HEK293 (cell line): Measurements from ENCODE around the gene PSMB11.

Experiments
- BCL11B ChIP-seq: fragments of 450-650 bp; formaldehyde crosslinking; IDR thresholded peaks from 2 replicates; pipeline ENCODE4 v1.5.1; 2016; ENCODE audit warnings: low read depth, missing biosample characterization, missing genetic modification characterization
- KLF16 ChIP-seq: fragments of 450-650 bp; formaldehyde crosslinking; IDR thresholded peaks from 2 replicates; pipeline ENCODE4 v1.5.1; 2017; ENCODE audit warnings: missing biosample characterization, missing genetic modification characterization
- KLF7 ChIP-seq: fragments of 450-650 bp; formaldehyde crosslinking; IDR thresholded peaks from 2 replicates; pipeline ENCODE4 v1.5.1; 2016; ENCODE audit warnings: missing biosample characterization, missing genetic modification characterization, borderline replicate concordance
- KLF9 ChIP-seq: fragments of 450-650 bp; formaldehyde crosslinking; IDR thresholded peaks from 2 replicates; pipeline ENCODE4 v1.5.1; 2016; ENCODE audit warnings: missing biosample characterization, missing genetic modification characterization, low read depth
- OSR2 ChIP-seq: fragments of 450-650 bp; formaldehyde crosslinking; IDR thresholded peaks from 2 replicates; pipeline ENCODE4 v1.5.1; 2016; ENCODE audit warnings: missing biosample characterization, missing genetic modification characterization
- SALL2 ChIP-seq: fragments of 450-650 bp; formaldehyde crosslinking; IDR thresholded peaks from 2 replicates; pipeline ENCODE4 v1.5.0; 2017; ENCODE audit warnings: missing biosample characterization, mild to moderate bottlenecking, missing genetic modification characterization, borderline replicate concordance
- SCRT2 ChIP-seq: fragments of 450-650 bp; formaldehyde crosslinking; IDR thresholded peaks from 2 replicates; pipeline ENCODE4 v1.5.1; 2016; ENCODE audit warnings: missing biosample characterization, missing genetic modification characterization
- SP7 ChIP-seq: fragments of 450-650 bp; formaldehyde crosslinking; IDR thresholded peaks from 2 replicates; pipeline ENCODE4 v1.5.1; 2016; ENCODE audit warnings: missing biosample characterization, missing genetic modification characterization
- TCF7L2 ChIP-seq: IDR thresholded peaks from 2 replicates; pipeline ENCODE4 v1.6.1; 2011; ENCODE audit warnings: low read depth, mild to moderate bottlenecking, inconsistent platforms, low read length, moderate library complexity, borderline replicate concordance
- WT1 ChIP-seq: fragments of 450-650 bp; formaldehyde crosslinking; IDR thresholded peaks from 2 replicates; pipeline ENCODE4 v1.5.1; 2016; ENCODE audit warnings: missing biosample characterization, missing genetic modification characterization
- YY1 ChIP-seq: fragments of 450-650 bp; formaldehyde crosslinking; IDR thresholded peaks from 2 replicates; pipeline ENCODE4 v1.5.1; 2018; ENCODE audit warnings: missing biosample characterization, missing genetic modification characterization
- ZBTB49 ChIP-seq: fragments of 450-650 bp; formaldehyde crosslinking; IDR thresholded peaks from 2 replicates; pipeline ENCODE4 v1.5.1; 2016; ENCODE audit warnings: missing biosample characterization, missing genetic modification characterization, low read depth
- ZFP37 ChIP-seq: fragments of 450-650 bp; formaldehyde crosslinking; IDR thresholded peaks from 2 replicates; pipeline ENCODE4 v1.5.1; 2016; ENCODE audit warnings: missing biosample characterization, missing genetic modification characterization
- ZNF138 ChIP-seq: fragments of 450-650 bp; formaldehyde crosslinking; IDR thresholded peaks from 2 replicates; pipeline ENCODE4 v1.5.1; 2016; ENCODE audit warnings: missing biosample characterization, missing genetic modification characterization, borderline replicate concordance
- ZNF155 ChIP-seq: fragments of 450-650 bp; formaldehyde crosslinking; IDR thresholded peaks from 2 replicates; pipeline ENCODE4 v1.5.1; 2016; ENCODE audit warnings: missing biosample characterization, missing genetic modification characterization
- ZNF16 ChIP-seq: fragments of 450-650 bp; formaldehyde crosslinking; IDR thresholded peaks from 2 replicates; pipeline ENCODE4 v1.5.1; 2016; ENCODE audit warnings: low read depth, missing biosample characterization, missing genetic modification characterization
- ZNF174 ChIP-seq: fragments of 450-650 bp; formaldehyde crosslinking; IDR thresholded peaks from 2 replicates; pipeline ENCODE4 v1.5.0; 2017; ENCODE audit warnings: missing biosample characterization, mild to moderate bottlenecking, missing genetic modification characterization
- ZNF19 ChIP-seq: fragments of 450-650 bp; formaldehyde crosslinking; IDR thresholded peaks from 2 replicates; pipeline ENCODE4; 2016; ENCODE audit warnings: missing biosample characterization, missing genetic modification characterization, low read depth
- ZNF221 ChIP-seq: fragments of 450-650 bp; formaldehyde crosslinking; IDR thresholded peaks from 2 replicates; pipeline ENCODE4 v1.5.1; 2017; ENCODE audit warnings: missing biosample characterization, missing genetic modification characterization, borderline replicate concordance
- ZNF26 ChIP-seq: fragments of 450-650 bp; formaldehyde crosslinking; IDR thresholded peaks from 2 replicates; pipeline ENCODE4 v1.5.1; 2016; ENCODE audit warnings: missing biosample characterization, missing genetic modification characterization
- ZNF366 ChIP-seq: fragments of 450-650 bp; formaldehyde crosslinking; conservative IDR thresholded peaks from 2 replicates; pipeline ENCODE4 v1.5.1; 2016; ENCODE audit warnings: missing biosample characterization, missing genetic modification characterization
- ZNF391 ChIP-seq: fragments of 450-650 bp; formaldehyde crosslinking; IDR thresholded peaks from 2 replicates; pipeline ENCODE4 v1.5.1; 2016; ENCODE audit warnings: low read depth, missing biosample characterization, missing genetic modification characterization, borderline replicate concordance
- ZNF473 ChIP-seq: fragments of 450-650 bp; formaldehyde crosslinking; IDR thresholded peaks from 2 replicates; pipeline ENCODE4 v1.5.1; 2017; ENCODE audit warnings: missing biosample characterization, missing genetic modification characterization
- ZNF510 ChIP-seq: fragments of 450-650 bp; formaldehyde crosslinking; IDR thresholded peaks from 2 replicates; pipeline ENCODE4 v1.5.1; 2018; ENCODE audit warnings: mild to moderate bottlenecking, missing genetic modification characterization, missing biosample characterization; ENCODE audit not compliant: insufficient replicate concordance
- ZNF560 ChIP-seq: fragments of 450-650 bp; formaldehyde crosslinking; IDR thresholded peaks from 2 replicates; pipeline ENCODE4 v1.5.1; 2017; ENCODE audit warnings: missing biosample characterization, missing genetic modification characterization, borderline replicate concordance
- ZNF707 ChIP-seq: fragments of 450-650 bp; formaldehyde crosslinking; IDR thresholded peaks from 2 replicates; pipeline ENCODE4 v1.5.1; 2016; ENCODE audit warnings: missing biosample characterization, missing genetic modification characterization
- ZNF747 ChIP-seq: fragments of 450-650 bp; formaldehyde crosslinking; IDR thresholded peaks from 2 replicates; pipeline ENCODE4 v1.5.1; 2016; ENCODE audit warnings: missing biosample characterization, missing genetic modification characterization
- ZNF768 ChIP-seq: fragments of 450-650 bp; formaldehyde crosslinking; IDR thresholded peaks from 2 replicates; pipeline ENCODE4 v1.5.1; 2018; ENCODE audit warnings: missing biosample characterization, mild to moderate bottlenecking, missing genetic modification characterization
- ZXDB ChIP-seq: fragments of 450-650 bp; formaldehyde crosslinking; IDR thresholded peaks from 2 replicates; pipeline ENCODE4 v1.5.1; 2016; ENCODE audit warnings: missing biosample characterization, missing genetic modification characterization
- TF ChIP-seq, protein P1 (sequence below): fragments of 450-650 bp; formaldehyde crosslinking; IDR thresholded peaks from 2 replicates; pipeline ENCODE4 v1.5.1; 2016; ENCODE audit warnings: missing biosample characterization, missing genetic modification characterization
- TF ChIP-seq, protein P2 (sequence below): fragments of 450-650 bp; formaldehyde crosslinking; IDR thresholded peaks from 2 replicates; pipeline ENCODE4 v1.5.1; 2017; ENCODE audit warnings: missing biosample characterization, missing genetic modification characterization
- TF ChIP-seq, protein P3 (sequence below): fragments of 450-650 bp; formaldehyde crosslinking; IDR thresholded peaks from 2 replicates; pipeline ENCODE4 v1.5.1; 2016; ENCODE audit warnings: missing biosample characterization, missing genetic modification characterization

PSMB11 gene

GRCh38 chr14:22996768-22997654, 45.0 kb upstream of the PSMB11 start (continued):
- TF ChIP-seq ZNF221 (no peak), ZNF138 (tag by site-specific recombination) (no peak), ZNF16 (no peak), TCF7L2 (no peak), ZFP37 (tag by site-specific recombination) (no peak), ZXDB (tag by site-specific recombination) (peak; percentile 62), KLF16 (tag by site-specific recombination) (peak; percentile 74), ZBTB49 (tag by site-specific recombination) (no peak), ZNF560 (tag by site-specific recombination) (no peak), ZNF391 (tag by site-specific recombination) (no peak), ZNF768 (tag by site-specific recombination) (no peak), KLF7 (no peak), BCL11B (0 out of 2 replicates have a peak, but pooled peaks have one; percentile 80), OSR2 (tag by site-specific recombination) (no peak), SALL2 (tag by site-specific recombination) (0 out of 2 replicates have a peak, but pooled peaks have one; percentile 51), KLF9 (tag by site-specific recombination) (no peak), YY1 (no peak), ZNF707 (no peak), ZNF174 (tag by site-specific recombination) (no peak), SCRT2 (tag by site-specific recombination) (peak; percentile 70), ZNF155 (0 out of 2 replicates have a peak, but pooled peaks have one; percentile 56), ZNF510 (tag by site-specific recombination) (no peak), ZNF366 (tag by site-specific recombination) (peak; percentile 72), ZNF473 (no peak), SP7 (tag by site-specific recombination) (peak; percentile 49; the same call in 1 of the 2 replicates), ZNF26 (tag by site-specific recombination) (no peak), WT1 (tag by site-specific recombination) (peak; percentile 79), ZNF19 (tag by site-specific recombination) (no peak), ZNF747 (tag by site-specific recombination) (no peak)
- TF ChIP-seq, protein P1, sequence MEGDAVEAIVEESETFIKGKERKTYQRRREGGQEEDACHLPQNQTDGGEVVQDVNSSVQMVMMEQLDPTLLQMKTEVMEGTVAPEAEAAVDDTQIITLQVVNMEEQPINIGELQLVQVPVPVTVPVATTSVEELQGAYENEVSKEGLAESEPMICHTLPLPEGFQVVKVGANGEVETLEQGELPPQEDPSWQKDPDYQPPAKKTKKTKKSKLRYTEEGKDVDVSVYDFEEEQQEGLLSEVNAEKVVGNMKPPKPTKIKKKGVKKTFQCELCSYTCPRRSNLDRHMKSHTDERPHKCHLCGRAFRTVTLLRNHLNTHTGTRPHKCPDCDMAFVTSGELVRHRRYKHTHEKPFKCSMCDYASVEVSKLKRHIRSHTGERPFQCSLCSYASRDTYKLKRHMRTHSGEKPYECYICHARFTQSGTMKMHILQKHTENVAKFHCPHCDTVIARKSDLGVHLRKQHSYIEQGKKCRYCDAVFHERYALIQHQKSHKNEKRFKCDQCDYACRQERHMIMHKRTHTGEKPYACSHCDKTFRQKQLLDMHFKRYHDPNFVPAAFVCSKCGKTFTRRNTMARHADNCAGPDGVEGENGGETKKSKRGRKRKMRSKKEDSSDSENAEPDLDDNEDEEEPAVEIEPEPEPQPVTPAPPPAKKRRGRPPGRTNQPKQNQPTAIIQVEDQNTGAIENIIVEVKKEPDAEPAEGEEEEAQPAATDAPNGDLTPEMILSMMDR (tag by site-specific recombination), result no peak
- TF ChIP-seq, protein P2, sequence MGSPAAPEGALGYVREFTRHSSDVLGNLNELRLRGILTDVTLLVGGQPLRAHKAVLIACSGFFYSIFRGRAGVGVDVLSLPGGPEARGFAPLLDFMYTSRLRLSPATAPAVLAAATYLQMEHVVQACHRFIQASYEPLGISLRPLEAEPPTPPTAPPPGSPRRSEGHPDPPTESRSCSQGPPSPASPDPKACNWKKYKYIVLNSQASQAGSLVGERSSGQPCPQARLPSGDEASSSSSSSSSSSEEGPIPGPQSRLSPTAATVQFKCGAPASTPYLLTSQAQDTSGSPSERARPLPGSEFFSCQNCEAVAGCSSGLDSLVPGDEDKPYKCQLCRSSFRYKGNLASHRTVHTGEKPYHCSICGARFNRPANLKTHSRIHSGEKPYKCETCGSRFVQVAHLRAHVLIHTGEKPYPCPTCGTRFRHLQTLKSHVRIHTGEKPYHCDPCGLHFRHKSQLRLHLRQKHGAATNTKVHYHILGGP (tag by site-specific recombination), result no peak
- TF ChIP-seq, protein P3, sequence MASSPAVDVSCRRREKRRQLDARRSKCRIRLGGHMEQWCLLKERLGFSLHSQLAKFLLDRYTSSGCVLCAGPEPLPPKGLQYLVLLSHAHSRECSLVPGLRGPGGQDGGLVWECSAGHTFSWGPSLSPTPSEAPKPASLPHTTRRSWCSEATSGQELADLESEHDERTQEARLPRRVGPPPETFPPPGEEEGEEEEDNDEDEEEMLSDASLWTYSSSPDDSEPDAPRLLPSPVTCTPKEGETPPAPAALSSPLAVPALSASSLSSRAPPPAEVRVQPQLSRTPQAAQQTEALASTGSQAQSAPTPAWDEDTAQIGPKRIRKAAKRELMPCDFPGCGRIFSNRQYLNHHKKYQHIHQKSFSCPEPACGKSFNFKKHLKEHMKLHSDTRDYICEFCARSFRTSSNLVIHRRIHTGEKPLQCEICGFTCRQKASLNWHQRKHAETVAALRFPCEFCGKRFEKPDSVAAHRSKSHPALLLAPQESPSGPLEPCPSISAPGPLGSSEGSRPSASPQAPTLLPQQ (tag by site-specific recombination), result 0 out of 2 replicates have a peak, but pooled peaks have one; percentile 57
